Muscle layer of duodenum (tissue), 2 donors: ENCODE measurements around the gene ATXN7L1.

Source experiments
- H3K27ac ChIP-seq: one replicate; pipeline ENCODE4 v1.7.0; 2013; ENCODE audit warnings: mild to moderate bottlenecking, low read length
- H3K27me3 ChIP-seq: one replicate; pipeline ENCODE4 v1.7.0; 2013; ENCODE audit warnings: low read depth, mild to moderate bottlenecking, control low read depth, low read length
- H3K36me3 ChIP-seq, 2 donors: one replicate each; pipeline ENCODE4 v1.7.0; 2013; ENCODE audit warnings: low read length in 2 of 2, control low read depth in 1 of 2, mild to moderate bottlenecking in 1 of 2; ENCODE audit not compliant: insufficient read depth in 2 of 2, control insufficient read depth in 1 of 2
- H3K4me1 ChIP-seq, 2 donors: one replicate each; pipeline ENCODE4 v1.7.0; 2013; ENCODE audit warnings: low read length in 2 of 2, mild to moderate bottlenecking in 2 of 2, control low read depth in 1 of 2, moderate library complexity in 1 of 2; ENCODE audit not compliant: insufficient read depth in 2 of 2, control insufficient read depth in 1 of 2
- H3K4me3 ChIP-seq, 2 donors: one replicate each; pipeline ENCODE4 v1.7.0; 2013; ENCODE audit warnings: low read length in 2 of 2, low read depth in 1 of 2, mild to moderate bottlenecking in 1 of 2
- H3K9me3 ChIP-seq, 2 donors: one replicate each; pipeline ENCODE4 v1.7.0; 2013; ENCODE audit warnings: low read length in 2 of 2, control low read depth in 1 of 2, mild to moderate bottlenecking in 1 of 2; ENCODE audit not compliant: control insufficient read depth in 1 of 2
- donor health status: healthy.

The ATXN7L1 gene

GRCh38 chr7:105691082-105691679 lies 185.2 kb downstream of the ATXN7L1 start:
- peak overlapping the region; percentile 72 to 74 for H3K4me3 ChIP-seq
- H3K36me3 ChIP-seq = no peaks in the 10 kb centered on the region
- no peaks in the 10 kb centered on the region for H3K27me3 ChIP-seq
- H3K9me3 ChIP-seq = no peaks in the 10 kb centered on the region
- H3K4me1 ChIP-seq = peaks cover 0 to 7% of the 10 kb centered on the region in 2 donors
- H3K27ac ChIP-seq = peak overlapping the region; percentile 68

- H3K4me3 ChIP-seq = peak overlapping the region; percentile 72 to 74
- H3K9me3 ChIP-seq = no peaks in the 10 kb centered on the region
- peak overlapping the region; percentile 68 for H3K27ac ChIP-seq
- no peaks in the 10 kb centered on the region for H3K36me3 ChIP-seq
- H3K27me3 ChIP-seq = no peaks in the 10 kb centered on the region
- peaks cover 0 to 7% of the 10 kb centered on the region in 2 donors for H3K4me1 ChIP-seq
Observed at GRCh38 chr7:105690325-105690945, 186.0 kb downstream of the ATXN7L1 start.

- Histone ChIP-seq H3K4me1 (peaks cover 0 to 7% of the 10 kb centered on the region in 2 donors), H3K9me3 (no peaks in the 10 kb centered on the region), H3K4me3 (no peak overlapping the region), H3K27me3 (no peaks in the 10 kb centered on the region), H3K27ac (no peak overlapping the region), H3K36me3 (no peaks in the 10 kb centered on the region)
Observed at GRCh38 chr7:105689067-105689819, 187.2 kb downstream of the ATXN7L1 start.

- H3K4me3 ChIP-seq = no peak overlapping the region
- no peaks in the 10 kb centered on the region for H3K27me3 ChIP-seq
- H3K36me3 ChIP-seq = no peaks in the 10 kb centered on the region
- H3K4me1 ChIP-seq = peaks cover 0 to 7% of the 10 kb centered on the region in 2 donors
- H3K9me3 ChIP-seq = no peaks in the 10 kb centered on the region
- no peak overlapping the region for H3K27ac ChIP-seq
Observed at GRCh38 chr7:105688617-105689016, 187.8 kb downstream of the ATXN7L1 start.

GRCh38 chr7:105685161-105685560 lies 191.2 kb downstream of the ATXN7L1 start:
- Histone ChIP-seq H3K4me3 (no peak overlapping the region), H3K27me3 (no peaks in the 10 kb centered on the region), H3K36me3 (no peaks in the 10 kb centered on the region)

GRCh38 chr7:105682341-105683060 lies 193.9 kb downstream of the ATXN7L1 start:
- no peaks in the 10 kb centered on the region for H3K36me3 ChIP-seq
- no peaks in the 10 kb centered on the region for H3K27me3 ChIP-seq
- H3K4me1 ChIP-seq = peaks cover 9 to 13% of the 10 kb centered on the region in 2 donors
- H3K9me3 ChIP-seq = no peaks in the 10 kb centered on the region
- no peak overlapping the region for H3K4me3 ChIP-seq
- H3K27ac ChIP-seq = no peak overlapping the region

More at GRCh38 chr7:105685161-105685560, 191.2 kb downstream of the ATXN7L1 start:
- Histone ChIP-seq H3K4me1 (no peaks in the 10 kb centered on the region), H3K27ac (no peak overlapping the region), H3K9me3 (no peaks in the 10 kb centered on the region)

GRCh38 chr7:105680505-105681187 lies 195.8 kb downstream of the ATXN7L1 start:
- H3K27ac ChIP-seq = no peak overlapping the region
- no peaks in the 10 kb centered on the region for H3K27me3 ChIP-seq
- no peaks in the 10 kb centered on the region for H3K9me3 ChIP-seq
- H3K4me1 ChIP-seq = peaks cover 9 to 19% of the 10 kb centered on the region in 2 donors
- H3K36me3 ChIP-seq = no peaks in the 10 kb centered on the region
- no peak overlapping the region for H3K4me3 ChIP-seq

- Histone ChIP-seq H3K27me3 (no peaks in the 10 kb centered on the region), H3K4me1 (peaks cover 9 to 19% of the 10 kb centered on the region in 2 donors), H3K4me3 (peak overlapping the region; percentile 42 to 57), H3K9me3 (no peaks in the 10 kb centered on the region), H3K27ac (peak overlapping the region; percentile 35), H3K36me3 (no peaks in the 10 kb centered on the region)
Observed at GRCh38 chr7:105678811-105679495, 197.4 kb downstream of the ATXN7L1 start.

- Histone ChIP-seq H3K27me3 (no peaks in the 10 kb centered on the region), H3K4me3 (peak overlapping the region; percentile 42 to 57), H3K9me3 (no peaks in the 10 kb centered on the region), H3K4me1 (peaks cover 9 to 19% of the 10 kb centered on the region in 2 donors), H3K36me3 (no peaks in the 10 kb centered on the region), H3K27ac (peak overlapping the region; percentile 35)
Observed at GRCh38 chr7:105677817-105678573, 198.4 kb downstream of the ATXN7L1 start.

- peak overlapping the region in 1 of 2 donors; percentile 13 for H3K4me3 ChIP-seq
- no peaks in the 10 kb centered on the region for H3K9me3 ChIP-seq
- no peaks in the 10 kb centered on the region for H3K36me3 ChIP-seq
- H3K4me1 ChIP-seq = peaks cover 9 to 19% of the 10 kb centered on the region in 2 donors
- no peak overlapping the region for H3K27ac ChIP-seq
- H3K27me3 ChIP-seq = no peaks in the 10 kb centered on the region
Observed at GRCh38 chr7:105677410-105677730, 199.0 kb downstream of the ATXN7L1 start.
